ENCODE data around the gene DGKG.
A peak's percentile ranks its signal among the peaks of the same experiment; 100 is the strongest.

The DGKG gene

GRCh38 chr3:186246941-186247340, 115.1 kb downstream of the DGKG start:
- DNase-seq: no peak

DNA sequence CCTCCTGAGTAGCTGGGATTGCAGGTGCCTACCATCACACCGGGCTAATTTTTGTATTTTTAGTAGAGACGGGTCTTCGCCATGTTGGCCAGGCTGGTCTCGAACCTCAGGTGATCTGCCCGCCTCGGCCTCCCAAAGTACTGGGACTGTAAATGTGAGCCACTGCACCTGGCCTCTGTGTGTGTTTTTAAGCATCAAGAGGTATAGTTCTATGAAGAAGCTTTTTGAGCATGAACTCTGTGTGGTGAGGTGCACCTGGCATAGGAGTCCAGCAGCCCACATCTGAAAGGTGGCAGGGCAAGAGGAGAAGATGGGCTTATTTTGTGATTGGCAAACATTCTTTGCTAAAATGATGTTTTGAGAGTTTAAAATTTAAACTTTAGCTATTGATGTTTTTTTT, 118.0 kb downstream of the DGKG start:
- no peak for DNase-seq

GRCh38 chr3:186241910-186242821, 119.9 kb downstream of the DGKG start:
- peak in 45 of 56 donors; percentile 10 to 81 (median 35) for DNase-seq

- peak in 23 of 56 donors; percentile 3 to 73 (median 28) for DNase-seq
These were observed 122.7 kb downstream of the DGKG start for GRCh38 chr3:186239321-186239720.

DNA sequence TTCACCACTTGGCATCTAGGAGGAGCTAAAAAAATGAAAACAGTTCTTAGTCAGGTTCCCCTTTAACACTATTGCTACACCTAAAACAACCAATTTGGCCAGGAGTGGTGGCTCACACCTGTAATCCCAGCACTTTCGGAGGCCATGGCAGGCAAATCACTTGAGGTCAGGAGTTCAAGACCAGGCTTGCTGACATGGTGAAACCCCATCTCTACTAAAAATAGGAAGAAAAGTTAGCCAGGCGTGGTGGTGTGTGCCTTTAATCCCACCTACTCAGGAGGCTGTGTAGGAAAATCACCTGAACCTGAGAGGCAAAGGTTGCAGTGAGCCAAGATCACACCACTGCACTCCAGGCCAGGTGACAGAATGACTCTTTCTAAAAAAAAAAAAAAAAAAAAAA, 124.1 kb downstream of the DGKG start:
- DNase-seq: no peak

- DNase-seq: no peak
These were observed 125.5 kb downstream of the DGKG start for GRCh38 chr3:186236357-186237020.

DNA sequence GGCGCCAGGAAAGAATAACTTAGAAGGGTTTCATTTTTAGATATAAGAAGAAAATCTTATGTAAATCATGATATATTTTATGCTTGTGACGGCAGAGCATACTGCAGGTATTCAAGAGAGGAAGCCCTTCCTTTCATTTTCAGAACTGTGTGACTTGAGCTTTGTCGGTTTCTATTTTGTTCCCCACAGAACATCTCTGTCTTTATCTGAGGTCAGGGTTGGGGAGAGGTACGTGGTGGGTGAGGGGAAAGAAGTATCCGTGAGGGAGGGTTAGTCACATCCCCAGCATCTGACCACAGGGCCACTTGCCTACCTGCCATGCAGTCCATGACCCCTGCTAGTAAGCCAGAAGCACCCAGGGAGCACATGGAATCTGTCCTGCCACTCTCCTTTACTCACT, 126.5 kb downstream of the DGKG start:
- no peak for DNase-seq

DNA sequence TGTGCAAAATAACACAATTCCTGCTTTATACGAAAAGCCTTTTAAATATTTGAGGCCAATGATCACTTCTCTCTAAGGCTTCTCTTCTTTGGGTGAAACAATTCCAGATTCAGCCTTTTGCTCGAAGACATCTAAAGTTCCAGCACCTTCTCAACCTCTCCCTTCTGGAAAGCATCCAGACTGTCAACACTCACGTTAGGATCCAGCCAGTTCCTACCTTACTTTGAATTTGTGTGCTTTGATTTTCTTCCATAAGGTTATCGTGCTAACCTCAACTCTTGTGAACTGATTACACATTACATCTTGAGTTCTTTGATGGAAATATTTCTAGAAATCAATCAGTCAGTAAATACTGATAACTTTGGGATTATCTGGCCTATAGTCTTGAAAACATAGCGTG, 127.9 kb downstream of the DGKG start:
- no peak for DNase-seq

- no peak for DNase-seq
These were observed 135.6 kb downstream of the DGKG start for GRCh38 chr3:186226482-186226881.

GRCh38 chr3:186225603-186226002, 136.4 kb downstream of the DGKG start:
- no peak for DNase-seq

GRCh38 chr3:186224041-186224610, 137.9 kb downstream of the DGKG start:
- no peak for DNase-seq

GRCh38 chr3:186223476-186223875, 138.6 kb downstream of the DGKG start:
- DNase-seq: no peak

DNA sequence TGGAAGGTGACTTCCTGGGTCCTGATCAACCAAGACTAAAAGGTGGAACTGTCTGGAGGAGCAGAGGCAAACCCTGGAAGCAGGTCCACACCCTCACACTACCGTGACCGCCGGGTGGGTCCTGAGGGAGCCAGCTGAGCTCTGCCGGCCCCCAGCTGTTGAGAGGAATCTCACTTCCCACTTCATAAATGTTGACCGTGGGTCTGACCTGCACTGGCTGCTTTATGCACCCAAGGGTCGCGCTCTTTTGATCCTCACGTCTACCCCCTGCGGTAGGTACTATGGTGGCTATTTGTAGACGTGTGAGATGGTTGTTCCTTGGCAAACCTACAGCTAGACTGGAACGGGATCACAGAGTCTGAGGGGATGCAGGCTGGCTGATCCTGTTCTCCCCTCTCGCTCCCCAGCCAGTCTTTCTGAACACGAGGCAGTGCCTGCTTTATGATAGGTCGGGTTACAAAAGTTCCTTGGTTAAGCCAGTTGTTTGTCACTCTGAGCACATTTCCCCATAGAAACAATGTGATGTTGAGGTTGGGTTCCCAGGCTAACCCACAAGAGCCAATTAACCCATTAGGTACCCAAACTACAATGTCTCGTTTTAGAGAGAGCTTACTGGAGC, 140.2 kb downstream of the DGKG start:
- DNase-seq: no peak

GRCh38 chr3:186220911-186221645, 141.0 kb downstream of the DGKG start:
- peak in 53 of 56 donors; percentile 5 to 82 (median 52) for DNase-seq

- no peak for DNase-seq
These were observed 141.7 kb downstream of the DGKG start for GRCh38 chr3:186220365-186220764.

GRCh38 chr3:186219211-186219638, 142.8 kb downstream of the DGKG start:
- DNase-seq: peak in 25 of 56 donors; percentile 9 to 56 (median 38)

GRCh38 chr3:186218421-186218820, 143.6 kb downstream of the DGKG start:
- peak in 2 of 56 donors; percentile 14 to 17 for DNase-seq

- no peak for DNase-seq
These were observed 144.2 kb downstream of the DGKG start for GRCh38 chr3:186217820-186218164.

- no peak for DNase-seq
These were observed 144.9 kb downstream of the DGKG start for GRCh38 chr3:186216900-186217819.

GRCh38 chr3:186214670-186215069, 147.4 kb downstream of the DGKG start:
- DNase-seq: no peak
